ENCODE measurements around the gene XRCC6. TPM values are rescaled to one million over a fixed set of nuclear protein-coding genes. Genes with fewer than 3 reads are reported as not detected.

Gene XRCC6
- total and polyA plus RNA-seq, 2 of the 13 experiments (the other 11 are each of a cell fraction or from before 2014, with no cell fraction given), result 124 to 625 TPM

DNA sequence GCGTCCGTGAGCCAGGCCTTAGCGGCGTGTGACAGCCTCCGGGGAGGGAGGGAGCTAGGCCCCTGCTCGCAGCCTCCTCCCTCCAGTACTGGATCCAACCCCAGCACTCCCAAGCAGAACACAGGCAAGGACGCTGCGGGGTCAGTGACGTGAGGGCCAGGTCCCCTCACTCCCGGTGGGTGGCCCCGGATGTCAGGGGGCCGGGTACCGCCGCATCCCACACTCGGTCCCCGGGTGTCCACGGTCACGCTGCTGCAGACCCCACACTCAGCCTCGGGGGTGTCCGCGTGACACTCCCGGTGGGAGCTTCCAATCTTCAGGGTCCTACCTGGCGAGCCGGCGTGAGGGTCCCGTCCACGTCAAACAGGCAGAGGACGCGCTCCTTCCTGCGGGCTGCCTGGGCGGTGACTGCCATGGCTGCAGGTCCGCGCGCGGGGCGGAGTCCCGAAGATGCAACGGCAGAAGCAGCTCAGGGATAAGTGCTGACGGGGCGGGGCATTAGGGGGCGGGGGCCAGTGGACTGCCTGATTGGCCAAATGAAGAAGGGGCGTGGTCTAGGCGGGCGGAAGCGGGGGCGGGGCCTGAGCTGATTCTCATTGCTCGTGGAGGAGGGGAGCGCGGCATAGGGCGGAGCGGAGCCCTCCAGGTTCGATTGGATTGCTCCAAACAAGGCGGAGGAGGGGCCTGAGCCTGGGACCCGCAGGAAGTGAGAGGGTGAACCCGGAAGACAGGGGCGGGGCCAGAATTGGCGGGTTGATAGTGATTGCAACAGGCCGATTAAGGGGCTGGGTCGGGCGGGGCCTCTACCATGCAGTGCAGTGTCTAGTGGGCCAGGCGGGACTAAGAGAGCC is 31.5 kb upstream of the XRCC6 start, which contains the start of gene PMM1 (continued):
- TF ChIP-seq SKIL (CRISPR knock-in tag; IDR thresholded peaks at IDR 0.05; ENCODE audit: borderline replicate concordance) (no peak), PBX3 (CRISPR knock-in tag; IDR thresholded peaks at IDR 0.05; ENCODE audit: borderline replicate concordance) (no peak), KLF12 (CRISPR knock-in tag; IDR thresholded peaks at IDR 0.05; ENCODE audit: borderline replicate concordance) (no peak), U2AF2 (IDR thresholded peaks at IDR 0.05; ENCODE audit: low read depth, low read length) (no peak), ZNF329 (CRISPR knock-in tag; IDR thresholded peaks at IDR 0.05; ENCODE audit: low read depth) (no peak), KLF6 (CRISPR knock-in tag; IDR thresholded peaks at IDR 0.05) (no peak; the same call in 1 of the 2 replicates), CBFB (CRISPR knock-in tag; IDR thresholded peaks at IDR 0.05) (no peak), MTA3 (CRISPR knock-in tag; IDR thresholded peaks at IDR 0.05) (no peak), ZNF136 (CRISPR knock-in tag; IDR thresholded peaks at IDR 0.05; ENCODE audit: low read depth) (no peak), TCF7 (IDR thresholded peaks at IDR 0.05; ENCODE audit: low read depth) (no peak), ZKSCAN5 (CRISPR knock-in tag; IDR thresholded peaks at IDR 0.05) (no peak), HOXA7 (CRISPR knock-in tag; IDR thresholded peaks at IDR 0.05) (no peak), ZBTB42 (CRISPR knock-in tag; IDR thresholded peaks at IDR 0.05) (no peak), IKZF5 (CRISPR knock-in tag; IDR thresholded peaks at IDR 0.05) (peak; percentile 38; the same call in 1 of the 2 replicates), TBX2 (CRISPR knock-in tag; IDR thresholded peaks at IDR 0.05; ENCODE audit: borderline replicate concordance) (peak; percentile 57; the same call in 1 of the 2 replicates), ETV6 (CRISPR knock-in tag; conservative IDR thresholded peaks at IDR 0.05) (no peak), BHLHE40 (IDR thresholded peaks at IDR 0.05; ENCODE audit: low read length) (no peak), STAG1 (CRISPR knock-in tag; IDR thresholded peaks at IDR 0.05) (no peak), MEF2D (CRISPR knock-in tag; IDR thresholded peaks at IDR 0.05) (peak; percentile 64), MED1 (CRISPR knock-in tag; IDR thresholded peaks at IDR 0.05) (no peak), NRL (CRISPR knock-in tag; IDR thresholded peaks at IDR 0.05; ENCODE audit: borderline replicate concordance) (no peak; the same call in 1 of the 2 replicates)
- TF ChIP-seq, protein P1, sequence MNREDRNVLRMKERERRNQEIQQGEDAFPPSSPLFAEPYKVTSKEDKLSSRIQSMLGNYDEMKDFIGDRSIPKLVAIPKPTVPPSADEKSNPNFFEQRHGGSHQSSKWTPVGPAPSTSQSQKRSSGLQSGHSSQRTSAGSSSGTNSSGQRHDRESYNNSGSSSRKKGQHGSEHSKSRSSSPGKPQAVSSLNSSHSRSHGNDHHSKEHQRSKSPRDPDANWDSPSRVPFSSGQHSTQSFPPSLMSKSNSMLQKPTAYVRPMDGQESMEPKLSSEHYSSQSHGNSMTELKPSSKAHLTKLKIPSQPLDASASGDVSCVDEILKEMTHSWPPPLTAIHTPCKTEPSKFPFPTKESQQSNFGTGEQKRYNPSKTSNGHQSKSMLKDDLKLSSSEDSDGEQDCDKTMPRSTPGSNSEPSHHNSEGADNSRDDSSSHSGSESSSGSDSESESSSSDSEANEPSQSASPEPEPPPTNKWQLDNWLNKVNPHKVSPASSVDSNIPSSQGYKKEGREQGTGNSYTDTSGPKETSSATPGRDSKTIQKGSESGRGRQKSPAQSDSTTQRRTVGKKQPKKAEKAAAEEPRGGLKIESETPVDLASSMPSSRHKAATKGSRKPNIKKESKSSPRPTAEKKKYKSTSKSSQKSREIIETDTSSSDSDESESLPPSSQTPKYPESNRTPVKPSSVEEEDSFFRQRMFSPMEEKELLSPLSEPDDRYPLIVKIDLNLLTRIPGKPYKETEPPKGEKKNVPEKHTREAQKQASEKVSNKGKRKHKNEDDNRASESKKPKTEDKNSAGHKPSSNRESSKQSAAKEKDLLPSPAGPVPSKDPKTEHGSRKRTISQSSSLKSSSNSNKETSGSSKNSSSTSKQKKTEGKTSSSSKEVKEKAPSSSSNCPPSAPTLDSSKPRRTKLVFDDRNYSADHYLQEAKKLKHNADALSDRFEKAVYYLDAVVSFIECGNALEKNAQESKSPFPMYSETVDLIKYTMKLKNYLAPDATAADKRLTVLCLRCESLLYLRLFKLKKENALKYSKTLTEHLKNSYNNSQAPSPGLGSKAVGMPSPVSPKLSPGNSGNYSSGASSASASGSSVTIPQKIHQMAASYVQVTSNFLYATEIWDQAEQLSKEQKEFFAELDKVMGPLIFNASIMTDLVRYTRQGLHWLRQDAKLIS (CRISPR knock-in tag; IDR thresholded peaks at IDR 0.05), result no peak
